Stimulated activated CD4-positive, alpha-beta T cell treated with anti-CD3 and anti-CD28 coated beads, Interleukin-1b, Interleukin-23, amount 100 ng/mL, for 48 hours (primary cell): ENCODE measurements around the gene TMEM255B.
"Not testable (repeated sequence)": the region's sequence is repeated elsewhere in the genome, so short reads cannot be mapped to it uniquely, and the experiment has no call there.

Experiments used
- DNase-seq: peaks from one replicate; pipeline ENCODE4 v3.0.0-alpha.2; 2020

The TMEM255B gene

GRCh38 chr13:113750554-113751399 lies 8.2 kb upstream of the TMEM255B start:
- DNase-seq: no peak

- DNase-seq: no peak
Measured at GRCh38 chr13:113751491-113751890, 7.5 kb upstream of the TMEM255B start.

- DNase-seq: not testable (repeated sequence)
Measured at GRCh38 chr13:113752211-113752986, 6.6 kb upstream of the TMEM255B start.

- no peak for DNase-seq
Measured at GRCh38 chr13:113753171-113753570, 5.9 kb upstream of the TMEM255B start.

GRCh38 chr13:113754242-113754641 lies 4.8 kb upstream of the TMEM255B start:
- no peak for DNase-seq

GRCh38 chr13:113754691-113755090 lies 4.3 kb upstream of the TMEM255B start:
- no peak for DNase-seq

- no peak for DNase-seq
Measured at GRCh38 chr13:113756441-113757097, 2.5 kb upstream of the TMEM255B start.

- no peak for DNase-seq
Measured at GRCh38 chr13:113759525-113760137, 605 bp downstream of the TMEM255B start.

- DNase-seq: no peak
Measured at GRCh38 chr13:113761136-113761535, 2.1 kb downstream of the TMEM255B start.

GRCh38 chr13:113762075-113762474 lies 3.0 kb downstream of the TMEM255B start:
- no peak for DNase-seq

GRCh38 chr13:113762538-113762937 lies 3.5 kb downstream of the TMEM255B start:
- DNase-seq: no peak

GRCh38 chr13:113763254-113763653 lies 4.2 kb downstream of the TMEM255B start:
- DNase-seq: no peak

GRCh38 chr13:113763961-113764792 lies 5.2 kb downstream of the TMEM255B start:
- no peak for DNase-seq

GRCh38 chr13:113764793-113765563 lies 6.0 kb downstream of the TMEM255B start:
- DNase-seq: no peak

GRCh38 chr13:113765564-113765910 lies 6.5 kb downstream of the TMEM255B start:
- no peak for DNase-seq

GRCh38 chr13:113766035-113766800 lies 7.2 kb downstream of the TMEM255B start:
- no peak for DNase-seq

GRCh38 chr13:113767366-113767765 lies 8.3 kb downstream of the TMEM255B start:
- no peak for DNase-seq

- DNase-seq: no peak
Measured at GRCh38 chr13:113768018-113768905, 9.2 kb downstream of the TMEM255B start.

- no peak for DNase-seq
Measured at GRCh38 chr13:113769106-113769505, 10.1 kb downstream of the TMEM255B start.

GRCh38 chr13:113769881-113770280 lies 10.9 kb downstream of the TMEM255B start:
- DNase-seq: no peak
